ENCODE measurements around the gene XAB2. TPM values are rescaled to one million over a fixed set of nuclear protein-coding genes. Genes with fewer than 3 reads are reported as not detected.
"Not testable (repeated sequence)": the region's sequence is repeated elsewhere in the genome, so short reads cannot be mapped to it uniquely, and the experiment has no call there.

XAB2 gene
- total and polyA plus RNA-seq, 2 experiments from 2014 or later, result 19.9 to 24.5 TPM

DNA sequence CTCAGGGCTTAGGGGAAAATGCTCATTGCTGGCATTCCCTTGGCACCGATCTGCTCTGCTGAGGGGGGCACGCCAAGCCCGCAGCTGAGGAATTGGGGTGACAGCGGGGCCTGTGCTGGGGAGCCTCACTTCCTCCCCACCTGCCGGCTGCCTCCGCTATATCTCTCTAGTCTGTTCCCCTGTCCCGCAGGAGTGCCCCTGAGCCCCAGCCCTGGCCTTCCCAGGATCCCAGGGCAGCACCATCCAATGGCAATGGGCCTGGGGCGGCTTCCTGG, 17.0 kb upstream of the XAB2 start:
- Histone ChIP-seq H3K36me3 (replicated peaks; ENCODE audit: insufficient read depth, low read depth) (no peaks in the 10 kb centered on the region), H3K27ac (no peak overlapping the region), H3K79me2 (no peaks in the 10 kb centered on the region), H2AFZ (no peak overlapping the region), H3K4me2 (no peak overlapping the region), H3K27me3 (no peaks in the 10 kb centered on the region), H3K4me3 (no peak overlapping the region), H3K9me2 (replicated peaks; ENCODE audit: insufficient read depth) (no peaks in the 10 kb centered on the region), H4K20me1 (ENCODE audit: insufficient read depth, poor library complexity, severe bottlenecking) (no peaks in the 10 kb centered on the region), H3K9me3 (ENCODE audit: low read depth) (no peaks in the 10 kb centered on the region), H3K4me1 (ENCODE audit: insufficient read depth) (no peaks in the 10 kb centered on the region)
- TF ChIP-seq, protein P1, sequence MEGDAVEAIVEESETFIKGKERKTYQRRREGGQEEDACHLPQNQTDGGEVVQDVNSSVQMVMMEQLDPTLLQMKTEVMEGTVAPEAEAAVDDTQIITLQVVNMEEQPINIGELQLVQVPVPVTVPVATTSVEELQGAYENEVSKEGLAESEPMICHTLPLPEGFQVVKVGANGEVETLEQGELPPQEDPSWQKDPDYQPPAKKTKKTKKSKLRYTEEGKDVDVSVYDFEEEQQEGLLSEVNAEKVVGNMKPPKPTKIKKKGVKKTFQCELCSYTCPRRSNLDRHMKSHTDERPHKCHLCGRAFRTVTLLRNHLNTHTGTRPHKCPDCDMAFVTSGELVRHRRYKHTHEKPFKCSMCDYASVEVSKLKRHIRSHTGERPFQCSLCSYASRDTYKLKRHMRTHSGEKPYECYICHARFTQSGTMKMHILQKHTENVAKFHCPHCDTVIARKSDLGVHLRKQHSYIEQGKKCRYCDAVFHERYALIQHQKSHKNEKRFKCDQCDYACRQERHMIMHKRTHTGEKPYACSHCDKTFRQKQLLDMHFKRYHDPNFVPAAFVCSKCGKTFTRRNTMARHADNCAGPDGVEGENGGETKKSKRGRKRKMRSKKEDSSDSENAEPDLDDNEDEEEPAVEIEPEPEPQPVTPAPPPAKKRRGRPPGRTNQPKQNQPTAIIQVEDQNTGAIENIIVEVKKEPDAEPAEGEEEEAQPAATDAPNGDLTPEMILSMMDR (IDR thresholded peaks at IDR 0.05; ENCODE audit: poor library complexity), result no peak
- TF ChIP-seq EZH2phosphoT487 (IDR thresholded peaks at IDR 0.05; ENCODE audit: low read depth, severe bottlenecking, unreplicated experiment) (no peak), EZH2 (IDR thresholded peaks at IDR 0.05; ENCODE audit: borderline replicate concordance) (no peak)
- DNase-seq (ENCODE audit: low spot score), result no peak
- WGBS (ENCODE audit: low lambda C conversion rate, missing lambda C conversion rate), result 90% methylated on average over 7 of the region's 8 CpGs

DNA sequence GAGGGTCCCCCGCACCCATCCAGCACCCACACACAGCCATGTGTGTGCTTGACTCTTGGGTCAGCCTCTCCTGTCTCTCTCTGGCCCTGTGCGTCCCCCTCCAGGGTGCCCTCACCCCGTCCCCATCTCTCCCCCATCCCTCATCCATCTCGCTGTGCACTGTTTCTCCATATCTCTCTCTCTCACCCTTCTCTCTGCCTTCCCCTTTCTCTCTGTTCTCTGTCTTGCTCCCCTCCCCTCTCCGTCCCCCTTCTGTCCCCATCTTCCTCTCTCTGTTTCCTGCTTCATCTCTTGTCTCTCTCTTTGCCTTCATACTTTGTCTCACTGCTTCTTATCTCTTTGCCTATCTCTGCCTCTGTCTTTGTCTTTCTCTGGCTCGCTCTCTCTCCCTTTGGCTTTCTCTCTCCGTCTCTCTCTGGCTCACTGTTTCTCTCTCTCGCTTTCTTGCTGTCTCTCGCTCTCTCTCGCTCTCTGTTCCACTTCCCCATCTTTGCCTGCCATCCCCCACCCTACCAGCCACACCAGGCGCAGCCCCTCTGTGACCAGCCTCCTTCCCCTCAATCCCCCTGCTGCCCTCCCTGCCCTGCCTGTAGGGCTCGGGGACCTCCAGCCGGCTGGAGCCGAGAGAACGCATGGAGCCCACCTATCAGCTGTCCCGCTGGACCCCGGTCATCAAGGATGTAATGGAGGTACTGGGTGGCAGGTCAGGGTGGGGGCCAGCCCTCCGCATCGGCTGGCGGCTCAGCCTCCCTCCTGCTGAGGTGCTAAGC, 16.5 kb upstream of the XAB2 start:
- Histone ChIP-seq H3K79me2 (no peaks in the 10 kb centered on the region), H4K20me1 (ENCODE audit: insufficient read depth, poor library complexity, severe bottlenecking) (no peaks in the 10 kb centered on the region), H3K27ac (no peak overlapping the region), H3K9me3 (ENCODE audit: low read depth) (no peaks in the 10 kb centered on the region), H2AFZ (no peak overlapping the region), H3K27me3 (no peaks in the 10 kb centered on the region), H3K4me1 (ENCODE audit: insufficient read depth) (no peaks in the 10 kb centered on the region), H3K9me2 (replicated peaks; ENCODE audit: insufficient read depth) (no peaks in the 10 kb centered on the region), H3K4me2 (no peak overlapping the region), H3K4me3 (no peak overlapping the region), H3K36me3 (replicated peaks; ENCODE audit: insufficient read depth, low read depth) (no peaks in the 10 kb centered on the region)
- TF ChIP-seq, protein P1 (IDR thresholded peaks at IDR 0.05; ENCODE audit: poor library complexity), result no peak
- TF ChIP-seq EZH2phosphoT487 (IDR thresholded peaks at IDR 0.05; ENCODE audit: low read depth, severe bottlenecking, unreplicated experiment), result no peak
- DNase-seq (ENCODE audit: low spot score), result no peak
- 80% methylated on average over 19 of the region's 20 CpGs for WGBS (ENCODE audit: low lambda C conversion rate, missing lambda C conversion rate)

DNA sequence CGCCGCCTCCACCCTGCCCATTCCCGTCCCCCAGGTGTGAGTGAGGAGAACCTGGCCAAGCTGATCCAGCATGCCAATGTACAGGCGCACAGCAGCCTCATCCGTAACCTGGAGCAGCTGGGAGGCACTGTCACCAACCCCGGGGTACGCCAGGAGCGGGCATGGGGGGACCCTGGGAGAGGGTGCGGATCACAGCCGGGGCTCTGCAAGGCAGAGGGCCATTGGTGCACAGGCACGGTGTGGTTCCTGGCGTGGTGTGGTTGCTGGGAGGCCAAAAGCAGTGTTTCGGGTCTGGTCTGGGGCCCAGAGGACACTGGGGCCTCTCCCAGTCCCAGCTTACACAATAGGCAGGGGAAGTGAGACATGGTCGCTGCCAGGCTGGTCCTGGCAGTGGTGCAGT, 15.8 kb upstream of the XAB2 start:
- no peak for DNase-seq (ENCODE audit: low spot score)
- no peaks in the 10 kb centered on the region for H3K9me2 ChIP-seq (replicated peaks; ENCODE audit: insufficient read depth)
- no peak overlapping the region for H3K4me2 ChIP-seq
- no peak overlapping the region for H3K27ac ChIP-seq
- no peaks in the 10 kb centered on the region for H3K79me2 ChIP-seq
- H3K36me3 ChIP-seq (replicated peaks; ENCODE audit: insufficient read depth, low read depth), result no peaks in the 10 kb centered on the region
- TF ChIP-seq, protein P1 (IDR thresholded peaks at IDR 0.05; ENCODE audit: poor library complexity), result no peak
- no peak for TF ChIP-seq EZH2 (IDR thresholded peaks at IDR 0.05; ENCODE audit: borderline replicate concordance)
- no peak for TF ChIP-seq EZH2phosphoT487 (IDR thresholded peaks at IDR 0.05; ENCODE audit: low read depth, severe bottlenecking, unreplicated experiment)
- H3K27me3 ChIP-seq, result no peaks in the 10 kb centered on the region
- no peak overlapping the region for H3K4me3 ChIP-seq
- H3K9me3 ChIP-seq (ENCODE audit: low read depth), result no peaks in the 10 kb centered on the region
- H3K4me1 ChIP-seq (ENCODE audit: insufficient read depth), result no peaks in the 10 kb centered on the region
- no peak overlapping the region for H2AFZ ChIP-seq
- no peaks in the 10 kb centered on the region for H4K20me1 ChIP-seq (ENCODE audit: insufficient read depth, poor library complexity, severe bottlenecking)
- WGBS (ENCODE audit: low lambda C conversion rate, missing lambda C conversion rate), result 94% methylated on average over 14 of the region's 14 CpGs

DNA sequence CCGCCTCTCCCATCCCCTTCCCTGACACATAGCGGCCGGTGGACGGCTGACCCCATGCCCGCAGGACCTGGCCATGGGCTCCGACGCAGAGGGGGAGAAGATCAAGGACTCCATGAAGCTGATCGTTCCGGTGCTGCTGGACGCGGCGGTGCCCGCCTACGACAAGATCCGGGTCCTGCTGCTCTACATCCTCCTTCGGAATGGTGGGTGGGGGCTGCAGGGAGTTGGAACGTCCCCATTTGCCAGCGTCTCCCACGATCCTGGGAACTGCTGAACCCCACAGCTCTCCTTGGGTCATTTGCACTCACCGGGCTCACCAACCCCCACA, 15.2 kb upstream of the XAB2 start:
- TF ChIP-seq EZH2 (IDR thresholded peaks at IDR 0.05; ENCODE audit: borderline replicate concordance) (no peak), EZH2phosphoT487 (IDR thresholded peaks at IDR 0.05; ENCODE audit: low read depth, severe bottlenecking, unreplicated experiment) (no peak)
- TF ChIP-seq, protein P1 (IDR thresholded peaks at IDR 0.05; ENCODE audit: poor library complexity), result no peak

DNA sequence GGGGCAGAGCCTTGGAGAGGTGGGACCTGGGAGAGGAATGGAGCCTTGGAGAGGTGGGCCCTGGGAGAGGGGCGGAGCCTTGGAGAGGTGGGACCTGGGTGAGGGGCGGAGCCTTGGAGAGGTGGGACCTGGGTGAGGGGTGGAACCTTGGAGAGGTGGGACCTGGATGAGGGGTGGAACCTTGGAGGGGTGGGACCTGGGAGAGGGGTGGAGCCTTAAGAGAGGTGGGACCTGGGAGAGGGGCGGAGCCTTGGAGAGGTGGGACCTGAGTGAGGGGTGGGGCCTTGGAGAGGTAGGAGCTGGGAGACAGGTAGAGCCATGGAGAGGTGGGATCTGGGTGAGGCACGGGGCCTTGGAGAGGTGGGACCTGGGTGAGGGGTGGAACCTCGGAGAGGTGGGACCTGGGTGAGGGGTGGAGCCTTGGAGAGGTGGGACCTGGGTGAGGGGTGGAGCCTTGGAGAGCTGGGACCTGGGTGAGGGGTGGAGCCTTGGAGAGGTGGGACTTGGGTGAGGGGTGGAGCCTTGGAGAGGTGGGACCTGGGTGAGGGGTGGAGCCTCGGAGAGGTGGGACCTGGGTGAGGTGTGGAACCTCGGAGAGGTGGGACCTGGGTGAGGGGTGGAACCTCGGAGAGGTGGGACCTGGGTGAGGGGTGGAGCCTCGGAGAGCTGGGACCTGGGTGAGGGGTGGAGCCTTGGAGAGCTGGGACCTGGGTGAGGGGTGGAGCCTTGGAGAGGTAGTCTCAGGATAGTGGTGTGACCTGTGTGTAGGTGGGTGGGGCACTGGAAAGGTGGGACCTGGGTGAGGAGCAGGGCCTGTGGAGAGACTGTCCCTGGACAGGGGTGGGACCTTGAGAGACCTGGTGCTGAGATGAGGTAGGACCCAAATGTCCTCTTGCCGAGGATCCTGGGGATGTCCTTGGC, 14.5 kb upstream of the XAB2 start:
- H3K36me3 ChIP-seq (replicated peaks; ENCODE audit: insufficient read depth, low read depth); H3K4me3 ChIP-seq; H2AFZ ChIP-seq; H3K27me3 ChIP-seq; H3K9me2 ChIP-seq (replicated peaks; ENCODE audit: insufficient read depth); DNase-seq (ENCODE audit: low spot score); H4K20me1 ChIP-seq (ENCODE audit: insufficient read depth, poor library complexity, severe bottlenecking); H3K9me3 ChIP-seq (ENCODE audit: low read depth); H3K27ac ChIP-seq; H3K4me1 ChIP-seq (ENCODE audit: insufficient read depth); H3K79me2 ChIP-seq; H3K4me2 ChIP-seq: not testable (repeated sequence)
- WGBS (ENCODE audit: low lambda C conversion rate, missing lambda C conversion rate), result 100% methylated on average over 4 of the region's 10 CpGs

More for the DNA sequence above, 15.2 kb upstream of the XAB2 start:
- Histone ChIP-seq H3K4me2 (no peak overlapping the region), H3K79me2 (no peaks in the 10 kb centered on the region), H3K9me2 (replicated peaks; ENCODE audit: insufficient read depth) (no peaks in the 10 kb centered on the region), H3K27me3 (no peaks in the 10 kb centered on the region), H3K4me3 (no peak overlapping the region), H3K36me3 (replicated peaks; ENCODE audit: insufficient read depth, low read depth) (no peaks in the 10 kb centered on the region), H2AFZ (no peak overlapping the region), H4K20me1 (ENCODE audit: insufficient read depth, poor library complexity, severe bottlenecking) (no peaks in the 10 kb centered on the region), H3K27ac (no peak overlapping the region), H3K4me1 (ENCODE audit: insufficient read depth) (no peaks in the 10 kb centered on the region), H3K9me3 (ENCODE audit: low read depth) (no peaks in the 10 kb centered on the region)
- WGBS (ENCODE audit: low lambda C conversion rate, missing lambda C conversion rate), result 97% methylated on average over 20 of the region's 20 CpGs
- no peak for DNase-seq (ENCODE audit: low spot score)
